Measurements from ENCODE around the gene C2CD3.
"Not testable (repeated sequence)": the region's sequence is repeated elsewhere in the genome, so short reads cannot be mapped to it uniquely, and the experiment has no call there.

GRCh38 chr11:74063628-74064027, 107.2 kb downstream of the C2CD3 start:
- TF ChIP-seq CTCF, POLR2A, EP300 (IDR thresholded peaks at IDR 0.05): not testable (repeated sequence)

Data from tibial nerve (tissue), 4 donors.